Activated CD8-positive, alpha-beta memory T cell treated with anti-CD3 and anti-CD28 coated beads, Interleukin-2, amount 50 U/mL, for 1 hour (primary cell): ENCODE results near the gene MLH3.

Experiments used
- DNase-seq: peaks from one replicate; pipeline ENCODE4 v3.0.0-alpha.2; 2020; ENCODE audit errors: extremely low read depth

MLH3 gene

DNA sequence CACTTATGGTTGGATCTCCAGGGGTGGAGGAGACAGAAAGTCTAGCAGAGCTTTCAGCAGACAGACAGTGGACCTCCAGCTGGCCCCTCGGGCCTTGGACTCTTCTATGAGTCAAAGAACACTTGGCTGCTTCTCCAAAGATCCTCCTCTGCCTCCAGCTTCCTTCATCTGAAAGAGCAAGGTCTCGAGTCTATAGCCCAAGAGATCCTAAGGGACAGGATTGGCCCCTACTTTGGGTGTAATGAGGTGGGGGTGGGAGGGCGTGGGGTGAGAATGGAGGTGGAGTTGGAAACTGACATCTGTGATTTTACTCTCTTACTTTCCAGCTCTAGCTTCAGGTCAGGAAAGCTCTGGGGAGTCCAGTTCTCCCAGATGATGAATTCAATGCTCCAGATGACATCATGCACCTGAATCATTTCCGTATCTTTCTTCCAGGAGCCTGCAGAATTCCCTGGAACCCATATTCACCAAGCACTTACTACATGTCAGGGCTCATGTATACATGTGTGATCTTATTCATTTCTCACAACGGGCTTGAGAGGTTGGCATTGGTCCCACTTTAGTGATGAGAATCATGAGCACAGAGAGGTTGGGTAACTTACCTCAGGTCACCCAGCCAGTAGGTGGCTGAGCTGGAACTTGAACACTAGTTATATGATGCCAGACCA, 85.6 kb downstream of the MLH3 start:
- DNase-seq = no peak

DNA sequence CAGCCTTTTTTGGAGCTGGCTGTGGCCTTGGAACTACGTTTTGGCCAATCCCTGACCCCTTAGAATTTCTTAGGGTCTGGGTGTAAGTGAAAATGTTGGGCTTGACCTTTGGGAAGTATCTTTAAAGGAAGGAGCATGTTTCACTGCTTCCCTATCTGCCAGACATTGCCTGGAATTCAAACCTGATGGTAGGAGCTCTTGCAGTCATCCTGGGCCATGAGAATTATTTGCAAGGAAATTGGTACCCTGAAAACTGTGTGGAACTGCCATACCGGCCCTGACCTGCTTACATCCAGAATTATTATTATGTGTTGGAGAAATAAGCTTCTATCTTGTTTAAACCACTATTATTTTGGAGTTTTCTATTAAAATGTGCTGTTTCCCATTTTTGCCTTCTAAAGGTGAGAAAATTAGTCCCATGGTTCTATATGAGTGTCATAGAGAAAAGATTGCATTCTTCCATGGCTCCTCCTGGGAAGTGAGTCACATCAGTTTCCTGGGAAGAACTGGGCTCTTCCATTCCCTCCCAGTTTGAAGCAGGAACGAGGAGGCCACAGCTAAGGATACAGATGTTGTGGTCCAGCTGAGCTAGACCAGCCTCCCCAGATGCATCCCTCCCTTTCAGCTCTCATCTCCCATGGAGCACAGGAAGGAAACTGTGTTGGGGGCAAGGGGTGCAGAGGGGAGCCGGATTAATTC, 86.3 kb downstream of the MLH3 start:
- DNase-seq = no peak
